Measurements from ENCODE around the gene MATCAP1.

The MATCAP1 gene

DNA sequence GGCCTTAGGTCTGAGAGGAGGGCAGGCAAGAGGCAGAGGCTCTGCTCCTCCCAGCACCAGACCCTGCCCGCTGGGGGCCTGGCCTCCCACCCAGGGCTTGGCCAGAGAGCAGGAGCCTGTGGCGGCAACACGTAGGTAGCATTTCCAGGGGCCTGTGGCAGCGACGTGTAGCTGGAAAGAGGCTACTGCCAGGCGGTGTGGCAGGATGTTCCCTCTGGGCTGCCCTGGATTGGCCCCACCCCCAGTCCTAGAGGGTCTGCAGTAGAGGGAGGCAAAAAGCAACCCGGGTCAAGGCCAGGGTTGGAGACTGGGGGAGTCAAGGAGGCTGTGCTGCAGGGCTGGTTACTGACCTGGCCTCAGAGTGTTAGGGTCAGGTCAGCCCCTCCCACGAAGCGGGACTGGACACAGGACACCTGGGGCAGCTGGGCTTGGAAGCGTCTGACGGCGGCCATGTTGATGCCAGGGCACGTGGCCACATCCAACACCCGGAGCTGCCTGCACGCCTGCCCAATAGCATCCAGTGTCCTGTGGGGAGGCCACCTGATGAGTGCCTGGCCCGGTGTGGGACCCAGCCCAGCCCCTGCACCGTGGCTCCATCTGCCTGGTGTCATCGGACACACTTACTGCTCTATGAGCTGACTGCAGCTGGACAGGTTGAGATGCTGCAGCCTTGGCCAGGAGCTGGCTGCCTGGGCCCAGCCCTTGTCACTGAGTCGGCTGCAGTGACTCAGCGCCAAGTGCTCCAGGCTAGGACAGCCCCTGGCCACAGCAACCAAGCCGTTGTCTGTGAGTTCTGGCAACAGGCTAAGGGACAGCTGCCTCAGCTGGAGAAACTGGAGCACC is 23.7 kb upstream of the MATCAP1 start:
- no peak for DNase-seq

DNA sequence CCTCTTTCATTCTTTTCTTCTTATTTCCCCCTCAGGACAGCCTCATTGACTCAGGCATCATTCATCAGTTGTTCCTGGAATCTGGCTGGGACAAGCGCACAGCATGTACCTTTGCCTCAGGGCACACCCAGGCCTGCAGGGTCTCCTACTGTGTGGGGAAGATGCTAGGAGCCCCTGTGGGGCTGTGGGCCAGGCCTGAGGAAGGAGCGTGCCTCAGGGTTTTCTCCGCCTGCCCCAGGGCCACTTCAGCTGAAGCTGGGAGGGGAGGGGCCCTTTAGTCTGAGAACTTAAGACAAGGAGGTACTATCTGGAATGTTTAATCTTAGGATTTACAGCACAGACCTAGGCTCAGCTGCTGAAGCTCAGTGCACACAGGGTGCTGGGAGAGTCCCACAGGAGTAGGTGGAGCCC is 23.1 kb upstream of the MATCAP1 start:
- no peak for DNase-seq

DNA sequence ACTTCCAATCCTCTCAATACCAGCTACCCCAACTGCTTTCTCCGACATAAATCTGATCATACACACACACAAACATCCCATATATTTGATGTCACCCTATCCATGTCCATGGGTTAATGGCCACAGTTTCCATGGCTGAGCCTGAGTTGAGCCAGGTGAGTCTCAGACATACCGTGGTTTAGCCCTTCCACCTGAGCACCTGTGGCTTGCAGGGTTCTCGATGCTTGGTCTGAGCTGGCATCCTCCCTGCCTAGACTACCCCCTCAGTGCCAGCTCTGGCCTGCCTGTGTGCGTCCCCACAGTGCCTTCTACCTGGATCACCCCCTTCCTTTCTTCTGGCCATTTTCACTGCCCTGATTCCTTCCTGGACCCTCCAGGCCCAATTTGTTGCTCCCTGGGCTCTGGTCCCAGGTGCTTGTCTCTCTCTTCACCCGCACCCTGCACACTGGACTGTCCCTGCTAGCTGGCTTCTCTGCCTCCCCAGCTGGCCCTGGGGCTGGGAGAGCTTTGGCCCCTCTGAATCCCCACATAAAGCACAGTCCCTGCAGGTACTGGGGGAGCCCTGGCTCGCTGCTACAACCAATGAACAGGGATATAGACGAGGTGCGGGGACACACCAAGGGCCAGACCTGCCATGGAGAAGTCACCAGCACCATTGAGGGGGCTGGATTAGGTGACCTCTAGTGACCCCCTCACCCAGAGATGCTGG is 22.5 kb upstream of the MATCAP1 start:
- DNase-seq = no peak

DNA sequence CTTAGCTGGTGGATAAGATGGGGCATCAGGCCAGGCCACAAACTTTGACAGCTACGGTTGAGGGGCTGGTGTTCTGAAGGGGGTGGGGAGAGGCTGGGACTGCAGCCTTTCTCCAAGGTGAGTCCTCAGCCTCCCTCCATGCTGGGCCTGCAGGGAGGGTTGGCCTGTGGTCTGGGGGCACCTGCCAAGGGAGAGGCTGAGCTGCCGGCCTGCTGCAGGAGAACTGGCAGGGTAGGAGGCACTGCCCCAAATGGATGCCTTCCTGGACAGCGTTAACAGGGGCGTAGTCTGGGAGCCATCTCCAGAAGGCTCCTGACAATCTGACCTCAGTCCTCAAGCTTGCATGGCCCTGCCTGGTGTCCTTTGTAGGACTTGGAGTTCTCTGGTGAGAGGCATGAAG is 20.3 kb upstream of the MATCAP1 start:
- DNase-seq = no peak

DNA sequence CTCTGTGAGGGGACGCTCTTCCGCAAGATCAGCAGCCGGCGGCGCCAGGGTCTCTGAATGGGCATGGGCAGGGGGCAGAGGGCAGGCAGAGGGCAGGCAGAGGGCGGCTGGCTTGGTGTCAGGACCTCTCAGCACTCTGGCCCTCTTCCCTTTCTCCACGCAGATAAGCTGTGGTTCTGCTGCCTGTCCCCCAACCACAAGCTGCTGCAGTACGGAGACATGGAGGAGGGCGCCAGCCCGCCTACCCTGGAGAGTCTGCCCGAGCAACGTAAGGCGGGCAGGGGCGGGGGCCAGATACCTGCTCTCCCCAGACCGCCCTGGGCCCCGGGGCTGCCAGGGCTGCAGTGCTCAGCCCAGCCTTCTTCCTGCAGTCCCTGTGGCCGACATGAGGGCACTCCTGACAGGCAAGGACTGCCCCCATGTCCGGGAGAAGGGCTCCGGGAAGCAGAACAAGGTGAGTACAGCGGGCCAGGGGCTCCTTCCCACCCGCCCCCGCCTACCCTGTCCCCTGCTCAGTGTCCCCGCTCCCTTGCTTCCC is 19.3 kb upstream of the MATCAP1 start:
- no peak for DNase-seq

DNA sequence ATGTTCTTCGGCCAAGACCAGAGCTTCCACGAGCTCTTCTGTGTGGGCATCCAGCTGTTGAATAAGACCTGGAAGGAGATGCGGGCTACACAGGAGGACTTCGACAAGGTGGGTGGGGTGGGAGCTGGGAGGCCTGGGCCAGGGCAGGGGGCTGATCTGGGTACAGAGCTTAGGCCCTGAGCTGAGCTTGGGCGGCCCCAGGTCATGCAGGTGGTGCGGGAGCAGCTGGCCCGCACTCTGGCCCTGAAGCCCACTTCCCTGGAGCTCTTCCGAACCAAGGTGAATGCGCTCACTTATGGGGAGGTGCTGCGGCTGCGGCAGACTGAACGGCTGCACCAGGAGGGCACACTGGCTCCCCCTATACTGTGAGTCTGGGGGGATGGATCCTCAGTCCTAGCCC is 18.7 kb upstream of the MATCAP1 start:
- DNase-seq = no peak

DNA sequence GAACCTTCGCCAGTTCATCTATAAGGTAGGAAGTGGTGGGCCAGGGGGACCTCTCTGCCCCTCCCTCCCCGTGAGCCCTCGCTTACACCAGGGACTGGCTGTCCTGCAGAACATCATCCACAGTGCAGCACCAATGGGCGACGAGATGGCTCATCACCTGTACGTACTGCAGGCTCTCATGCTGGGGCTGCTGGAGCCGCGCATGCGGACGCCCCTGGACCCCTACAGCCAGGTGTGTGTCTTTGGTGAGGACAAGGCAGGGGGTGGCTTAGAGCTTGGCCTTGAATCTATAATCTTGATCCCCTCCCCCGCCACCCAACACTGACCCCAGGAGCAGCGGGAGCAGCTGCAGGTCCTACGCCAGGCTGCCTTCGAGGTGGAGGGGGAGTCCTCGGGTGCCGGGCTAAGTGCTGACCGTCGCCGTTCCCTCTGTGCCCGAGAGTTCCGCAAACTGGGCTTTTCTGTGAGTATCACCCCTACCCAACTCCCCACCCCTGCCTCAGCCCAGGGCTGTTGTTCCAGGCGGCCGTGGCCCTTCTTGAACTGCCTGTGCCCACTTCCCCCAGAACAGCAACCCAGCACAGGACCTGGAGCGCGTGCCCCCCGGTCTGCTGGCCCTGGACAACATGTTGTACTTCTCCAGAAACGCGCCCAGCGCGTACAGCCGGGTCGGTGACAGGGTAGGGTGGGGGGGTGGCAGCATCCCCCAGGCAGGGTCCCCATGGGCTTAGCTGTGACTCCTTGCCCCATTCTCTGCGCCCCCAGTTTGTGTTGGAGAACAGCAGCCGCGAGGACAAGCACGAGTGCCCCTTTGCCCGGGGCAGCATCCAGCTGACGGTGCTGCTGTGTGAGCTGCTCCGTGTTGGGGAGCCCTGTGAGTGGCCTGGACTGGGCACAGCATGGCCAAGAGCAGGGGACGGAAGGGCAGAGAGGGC is 17.9 kb upstream of the MATCAP1 start:
- DNase-seq = no peak

DNA sequence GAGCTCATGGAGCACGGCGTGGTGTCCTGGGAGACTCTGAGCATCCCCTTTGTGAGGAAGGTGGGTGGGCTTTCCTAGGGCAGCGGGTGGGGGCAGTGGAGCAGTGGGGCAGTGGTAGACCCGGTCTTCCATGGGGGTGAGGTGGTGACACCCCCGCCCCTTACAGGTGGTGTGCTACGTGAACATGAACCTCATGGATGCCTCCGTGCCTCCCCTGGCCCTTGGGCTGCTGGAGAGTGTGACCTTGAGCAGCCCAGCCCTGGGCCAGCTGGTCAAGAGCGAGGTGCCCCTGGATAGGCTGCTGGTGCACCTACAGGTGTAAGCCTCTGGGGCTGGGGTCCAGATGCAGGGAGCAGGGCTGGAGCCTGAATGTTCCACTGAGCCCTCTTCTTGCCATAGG is 16.7 kb upstream of the MATCAP1 start:
- no peak for DNase-seq

DNA sequence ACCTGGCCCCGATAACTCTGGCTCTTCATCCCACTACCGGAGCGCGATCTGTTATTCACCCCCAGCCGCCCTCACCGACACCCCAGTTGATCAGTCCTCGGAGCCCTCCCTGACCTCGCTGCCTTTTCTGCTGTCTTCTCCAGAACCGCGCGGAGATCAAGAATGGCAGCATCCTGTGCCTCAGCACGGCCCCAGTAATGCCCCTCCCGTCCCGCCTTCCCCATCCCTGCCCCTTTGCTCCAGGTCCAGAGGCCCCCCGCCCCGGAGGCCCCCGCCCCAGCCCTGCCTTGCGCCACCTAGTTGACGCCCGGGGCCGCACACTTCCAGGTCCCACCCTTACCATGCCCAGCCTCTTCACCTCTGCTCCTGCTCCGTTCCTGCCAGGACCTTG is 16.0 kb upstream of the MATCAP1 start:
- no peak for DNase-seq

DNA sequence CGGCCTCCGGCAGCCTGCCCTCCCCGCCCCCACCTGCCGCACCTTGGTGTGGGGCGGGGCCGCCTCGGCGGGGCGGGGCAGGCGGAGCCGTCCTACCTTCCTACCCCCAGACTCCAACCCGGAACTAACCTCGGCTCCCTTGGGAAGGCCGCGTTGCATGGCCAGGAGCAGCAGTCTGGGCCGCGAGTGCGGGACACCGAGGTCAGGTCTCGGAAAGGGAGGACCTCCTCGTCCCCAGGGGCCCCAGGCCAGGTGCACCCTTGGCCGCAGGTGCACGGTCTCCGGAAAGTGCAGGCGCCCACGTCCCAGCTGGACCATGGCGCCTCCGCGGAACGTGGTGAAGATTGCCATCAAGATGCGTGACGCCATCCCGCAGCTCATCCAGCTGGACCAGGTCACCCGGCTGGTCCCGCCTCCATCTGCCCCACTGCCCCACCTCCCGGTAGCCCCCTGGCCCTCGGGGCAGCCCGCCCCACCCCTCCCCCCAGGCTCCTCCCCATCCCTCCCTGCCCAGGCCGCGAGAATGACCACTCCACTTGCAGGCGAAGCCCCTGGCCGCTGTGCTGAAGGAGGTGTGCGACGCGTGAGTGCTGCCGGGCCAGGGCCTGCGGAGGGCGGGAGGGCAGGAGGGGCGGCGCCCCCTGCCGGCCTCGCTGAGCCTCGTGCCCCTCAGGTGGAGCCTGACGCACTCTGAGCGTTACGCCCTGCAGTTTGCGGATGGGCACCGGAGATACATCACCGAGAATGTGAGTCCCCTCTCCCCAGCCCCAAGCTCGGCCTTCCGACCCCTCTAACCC is 15.4 kb upstream of the MATCAP1 start, which contains the start of gene ELMO3:
Gene ELMO3 (plus strand): TSS at position 121 of the 797 bp plus-strand sequence. CDS start 196 bp downstream, at position 317.
- no peak for DNase-seq

DNA sequence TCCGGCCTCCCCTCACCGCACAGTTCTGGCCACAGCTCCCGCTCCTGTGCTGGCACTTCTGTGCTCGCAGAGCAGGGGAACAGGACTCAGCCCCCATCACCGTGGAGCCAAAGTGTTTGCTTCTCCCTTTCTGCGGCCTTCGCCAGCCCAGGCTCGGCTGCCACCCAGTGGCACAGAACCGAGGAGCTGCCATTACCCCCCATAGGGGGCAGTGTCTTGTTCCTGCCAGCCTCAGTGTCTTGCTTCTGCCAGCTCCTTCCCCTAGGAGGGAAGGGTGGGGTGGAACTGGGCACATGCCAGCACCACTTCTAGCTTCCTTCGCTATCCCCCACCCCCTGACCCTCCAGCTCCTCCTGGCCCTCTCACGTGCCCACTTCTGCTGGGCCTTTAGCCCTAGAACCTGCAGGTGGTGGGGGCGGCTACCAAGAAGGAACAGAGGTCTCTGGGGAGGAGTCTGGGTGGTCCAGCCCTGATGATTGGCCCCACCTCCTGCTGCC is 14.5 kb upstream of the MATCAP1 start:
- peak; percentile 40 for DNase-seq

DNA sequence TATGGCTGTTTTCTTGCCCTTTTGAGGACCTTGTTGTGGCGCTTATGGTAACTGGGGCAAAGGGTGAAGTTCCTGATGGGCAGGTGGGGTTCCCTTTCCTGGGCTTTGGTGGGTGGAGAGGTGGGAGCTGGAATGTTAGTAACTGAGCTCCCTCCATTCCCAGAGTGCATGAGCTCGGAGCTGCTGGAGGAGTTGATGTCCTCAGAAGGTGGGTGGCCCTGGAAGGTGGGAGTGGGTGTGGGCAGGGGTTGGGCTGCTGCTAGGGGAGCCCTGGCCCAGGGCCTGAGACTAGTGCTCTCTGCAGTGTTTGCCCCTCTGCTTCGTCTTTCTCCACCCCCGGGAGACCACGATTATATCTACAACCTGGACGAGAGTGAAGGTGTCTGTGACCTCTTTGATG is 13.9 kb upstream of the MATCAP1 start:
- DNase-seq = no peak

DNA sequence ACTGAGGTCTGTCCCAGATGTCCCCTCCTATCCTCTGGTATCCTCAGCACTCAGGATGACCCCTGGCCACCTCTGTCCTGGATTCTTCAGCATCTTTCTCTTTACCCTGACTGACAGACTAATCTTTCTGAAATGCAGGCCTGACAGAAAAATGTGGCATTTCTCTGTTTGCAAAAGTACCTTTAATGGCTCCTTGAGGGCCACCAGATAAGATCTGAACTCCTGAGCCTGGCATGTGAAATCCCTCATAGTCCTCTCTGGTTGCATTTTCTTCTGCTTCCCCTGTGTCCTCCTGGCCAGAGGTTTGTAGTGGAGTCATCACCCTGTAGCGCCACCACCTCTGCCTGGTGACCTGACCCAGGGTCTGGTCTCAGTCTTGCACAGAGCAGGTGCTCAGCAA is 13.1 kb upstream of the MATCAP1 start:
- DNase-seq = no peak

DNA sequence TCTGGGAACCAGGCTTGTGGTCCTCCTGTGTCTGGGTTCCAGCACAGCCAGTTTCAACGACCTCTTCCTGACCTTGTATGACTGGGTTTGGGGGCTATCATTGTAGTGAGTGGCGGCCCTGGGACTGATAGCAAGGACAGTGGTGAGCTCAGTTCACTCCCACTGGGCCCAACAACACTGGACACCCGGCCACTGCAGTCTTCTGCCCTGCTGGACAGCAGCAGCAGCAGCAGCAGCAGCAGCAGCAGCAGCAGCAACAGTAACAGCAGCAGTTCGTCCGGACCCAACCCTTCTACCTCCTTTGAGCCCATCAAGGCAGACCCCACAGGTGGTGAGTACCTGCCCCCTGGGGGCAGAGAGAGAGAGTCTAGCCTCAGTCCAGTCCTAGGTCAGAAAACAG is 11.9 kb upstream of the MATCAP1 start:
- DNase-seq = no peak

DNA sequence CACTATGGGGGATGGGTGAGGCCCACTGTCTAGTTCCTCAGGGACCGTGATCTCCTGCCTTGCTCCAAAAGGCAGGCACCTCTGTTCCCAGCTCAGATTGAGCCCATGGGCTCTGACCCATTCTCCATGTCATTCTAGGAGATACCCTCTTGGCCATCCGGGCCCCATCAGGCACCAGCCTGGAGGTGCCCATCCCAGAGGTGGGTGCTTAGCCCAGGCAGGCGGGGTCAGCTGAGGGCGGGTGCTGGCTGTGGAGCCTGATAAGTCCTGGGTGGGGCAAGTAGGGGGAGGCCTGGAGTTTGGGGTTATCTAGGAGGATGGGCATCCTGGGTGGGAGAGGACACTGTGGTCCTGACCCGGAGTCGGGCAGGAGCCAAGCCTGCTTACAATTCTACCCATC is 10.5 kb upstream of the MATCAP1 start:
- no peak for DNase-seq

DNA sequence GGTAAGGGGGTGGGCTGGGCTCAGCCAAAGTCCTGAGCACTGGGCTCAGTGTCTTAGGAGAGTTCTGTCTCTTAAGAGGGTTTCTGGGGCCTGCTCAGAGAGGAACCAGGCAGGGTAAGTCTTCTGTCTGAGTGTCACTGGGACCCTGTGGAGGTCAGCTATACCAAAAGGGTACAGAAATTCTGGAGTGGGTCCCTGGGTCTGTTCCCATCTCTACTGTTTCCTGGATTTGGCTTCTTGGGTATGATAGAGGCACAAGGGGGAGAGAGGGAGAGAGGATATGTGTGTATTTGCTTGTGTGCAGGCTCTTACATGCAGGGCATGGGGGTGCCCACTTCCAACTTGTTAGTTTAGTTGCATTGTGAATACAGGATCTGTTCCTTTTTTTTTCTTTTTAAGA is 9.8 kb upstream of the MATCAP1 start:
- DNase-seq = no peak

DNA sequence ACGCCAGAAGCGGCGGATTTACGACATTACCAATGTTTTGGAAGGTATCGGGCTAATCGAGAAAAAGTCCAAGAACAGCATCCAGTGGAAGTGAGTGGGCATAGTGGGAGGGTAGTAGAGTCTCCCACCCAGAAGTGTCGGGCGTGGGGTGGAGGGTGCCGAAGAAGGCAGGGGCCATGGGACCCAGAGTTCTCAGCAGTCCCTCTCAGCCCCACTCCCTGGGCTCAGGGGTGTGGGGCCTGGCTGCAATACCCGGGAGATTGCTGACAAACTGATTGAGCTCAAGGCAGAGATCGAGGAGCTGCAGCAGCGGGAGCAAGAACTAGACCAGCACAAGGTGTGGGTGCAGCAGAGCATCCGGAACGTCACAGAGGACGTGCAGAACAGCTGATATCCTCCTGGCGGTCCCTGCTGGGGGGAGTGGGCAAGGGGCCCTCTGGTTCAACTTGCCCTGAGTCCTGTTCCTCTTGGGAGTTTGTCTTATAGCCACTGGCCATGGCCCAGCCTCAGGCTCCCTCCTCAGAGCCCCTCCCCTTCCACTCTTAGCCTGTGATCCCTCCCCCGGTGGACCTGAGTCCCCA is 9.1 kb upstream of the MATCAP1 start:
- DNase-seq = no peak

DNA sequence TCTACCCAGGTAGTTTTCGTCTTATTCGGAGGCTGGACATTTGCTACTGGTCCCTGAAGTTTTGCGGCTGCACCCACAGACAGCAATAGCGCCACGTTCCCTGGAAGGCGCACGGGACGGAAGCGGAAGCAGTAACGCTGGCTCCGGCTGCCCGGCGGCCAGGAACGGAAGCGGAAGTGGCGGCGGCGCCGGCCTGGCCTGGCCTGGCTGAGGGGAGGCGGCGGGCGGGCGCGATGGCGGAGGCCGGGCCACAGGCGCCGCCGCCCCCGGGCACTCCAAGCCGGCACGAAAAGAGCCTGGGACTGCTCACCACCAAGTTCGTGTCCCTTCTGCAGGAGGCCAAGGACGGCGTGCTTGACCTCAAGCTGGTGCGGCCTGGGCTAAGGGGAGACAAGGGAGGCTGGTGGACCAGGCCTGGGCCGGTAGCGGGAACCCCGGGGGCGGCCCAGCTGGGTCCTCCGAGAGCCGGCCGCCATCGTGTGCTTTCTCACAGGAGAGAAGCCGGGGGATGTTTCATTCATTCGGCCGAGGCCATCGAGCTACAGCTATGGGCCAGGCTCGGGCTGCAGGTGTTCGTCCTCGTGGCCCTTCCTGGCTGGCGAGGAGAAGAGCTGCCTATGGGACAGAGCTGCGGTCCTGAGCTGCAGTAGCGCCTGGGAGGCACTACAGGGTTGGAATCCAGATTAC is 8.4 kb upstream of the MATCAP1 start, which contains the start of gene E2F4:
Gene E2F4 (plus strand): TSS at position 161 of the 687 bp plus-strand sequence. CDS start 73 bp downstream, at position 234.
- DNase-seq = peak; percentile 95

DNA sequence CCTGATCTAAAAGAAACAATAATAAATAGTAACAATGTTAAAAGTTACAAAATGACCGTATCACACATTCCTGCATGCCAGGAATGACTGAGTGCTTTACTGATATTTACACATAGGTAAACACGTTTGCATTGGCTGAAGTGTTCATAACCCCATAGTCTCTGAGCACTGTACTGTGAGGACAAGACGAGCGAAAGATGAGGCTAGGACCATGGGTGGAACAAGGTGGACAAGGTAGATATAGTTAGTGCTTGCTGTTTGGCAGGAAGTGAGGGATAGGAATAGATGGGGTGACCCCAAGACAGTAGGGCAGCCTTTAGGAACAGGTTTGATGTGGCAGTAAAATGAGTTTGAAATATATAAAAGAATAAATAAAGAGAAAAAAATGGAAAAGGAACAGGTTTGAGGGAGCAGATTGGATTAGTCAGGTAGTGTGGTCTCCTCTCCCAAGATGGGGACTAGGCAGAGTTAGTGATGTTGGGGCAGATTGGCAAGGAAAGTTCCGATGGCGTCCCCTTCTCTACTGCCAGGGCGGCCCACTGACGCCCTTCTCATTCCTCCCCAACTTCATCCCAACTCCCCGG is 7.7 kb upstream of the MATCAP1 start:
- no peak for DNase-seq

All from activated CD4-positive, alpha-beta T cell treated with anti-CD3 and anti-CD28 coated beads, Interleukin-10, Interleukin-2, amounts not matched to agents 100 ng/mL and 50 ng/mL, durations not matched to agents 16 hours and 8 hours (primary cell).